PC-9 (cell line): ENCODE results near the gene ZNF385B. TPM values are rescaled to one million over a fixed set of nuclear protein-coding genes. Genes with fewer than 3 reads are reported as not detected.
A peak's percentile ranks its signal among the peaks of the same experiment; 100 is the strongest.

Experiments
- BruUV-seq: library from RNA; stranded (reverse); fragments of 400-500 nt; replicated peaks from 2 replicates; lab custom pipeline; 2021; lab: Mats Ljungman, UMichigan
- CTCF ChIA-PET: fragments of 300-600 bp; sonication (Branson Sonifier 250); formaldehyde crosslinking; loops from one replicate; lab custom pipeline; 2022; ENCODE audit warnings: antibody characterized with exemption; lab: Charles Lee
- POLR2A ChIA-PET: fragments of 300-600 bp; sonication (Branson Sonifier 250); formaldehyde crosslinking; loops from one replicate; lab custom pipeline; 2022; ENCODE audit warnings: antibody characterized with exemption; ENCODE audit not compliant: unreplicated experiment; lab: Charles Lee
- DNase-seq, 2 experiments: peaks; one replicate each; pipeline versions ENCODE4 v3.0.0 to v3.0.0-alpha.2; 2015 to 2022; ENCODE audit warnings: mixed read lengths in 1 of 2
- H2AFZ ChIP-seq: fragments of 200-600 bp; sonication (generic); 2 replicates; pipeline ENCODE4 v1.8.1; 2017; ENCODE audit warnings: antibody characterized with exemption
- H3F3A ChIP-seq: fragments of 200-600 bp; sonication (generic); 2 replicates; pipeline ENCODE4 v1.8.1; 2017; ENCODE audit warnings: antibody characterized with exemption, mild to moderate bottlenecking, low read depth; ENCODE audit not compliant: insufficient read depth
- H3K27ac ChIP-seq: fragments of 200-600 bp; sonication (generic); 2 replicates; pipeline ENCODE4 v1.6.1; 2016; ENCODE audit warnings: mixed run types
- H3K27me3 ChIP-seq: fragments of 200-600 bp; sonication (generic); 2 replicates; pipeline ENCODE4 v1.6.1; 2016; ENCODE audit warnings: low read depth, mixed run types; ENCODE audit not compliant: insufficient read depth
- H3K36me3 ChIP-seq: fragments of 200-600 bp; sonication (generic); 2 replicates; pipeline ENCODE4 v1.6.1; 2016; ENCODE audit warnings: low read depth, mixed run types
- H3K4me1 ChIP-seq: fragments of 200-600 bp; sonication (generic); replicated peaks from 2 replicates; pipeline ENCODE4 v1.6.1; 2016; ENCODE audit warnings: mixed run types; ENCODE audit not compliant: insufficient read depth
- H3K4me2 ChIP-seq: fragments of 200-600 bp; sonication (generic); 2 replicates; pipeline ENCODE4 v1.6.1; 2017; ENCODE audit warnings: mixed run types
- H3K4me3 ChIP-seq: fragments of 200-600 bp; sonication (generic); 2 replicates; pipeline ENCODE4 v1.6.1; 2016; ENCODE audit warnings: mixed run types
- H3K79me2 ChIP-seq: fragments of 200-600 bp; sonication (generic); 2 replicates; pipeline ENCODE4 v1.6.1; 2017; ENCODE audit warnings: low read depth, mixed run types
- H3K9me2 ChIP-seq: fragments of 200-600 bp; sonication (generic); 2 replicates; pipeline ENCODE4 v1.8.1; 2017; ENCODE audit warnings: mild to moderate bottlenecking; ENCODE audit not compliant: insufficient read depth
- H3K9me3 ChIP-seq: fragments of 200-600 bp; sonication (generic); 2 replicates; pipeline ENCODE4 v1.8.1; 2016; ENCODE audit warnings: low read depth; ENCODE audit not compliant: insufficient read depth
- H4K20me1 ChIP-seq: fragments of 200-600 bp; sonication (generic); 2 replicates; pipeline ENCODE4 v1.8.1; 2017; ENCODE audit not compliant: insufficient read depth
- EZH2 ChIP-seq: fragments of 200-600 bp; sonication (generic); IDR thresholded peaks from 2 replicates; pipeline ENCODE4 v1.8.0; 2017; ENCODE audit warnings: antibody characterized with exemption, low read depth
- intact Hi-C: fragments of 100-400 bp; cut with micrococcal nuclease; formaldehyde crosslinking; loops from one replicate; pipeline ENCODE4 v1.10.0; 2022; ENCODE audit not compliant: unreplicated experiment
- total RNA-seq: library from RNA; stranded (reverse); gene quantifications from 2 replicates; pipeline ENCODE4 v1.2.3, GENCODE V29; 2021
- TF ChIP-seq, protein P1 (sequence below): fragments of 200-600 bp; sonication (generic); conservative IDR thresholded peaks from 2 replicates; pipeline ENCODE4 v1.6.1; 2017; ENCODE audit warnings: mixed run types, antibody characterized with exemption, mild to moderate bottlenecking, moderate library complexity

Gene ZNF385B
- total RNA-seq, 1 experiment from 2014 or later = 4.1 TPM

DNA sequence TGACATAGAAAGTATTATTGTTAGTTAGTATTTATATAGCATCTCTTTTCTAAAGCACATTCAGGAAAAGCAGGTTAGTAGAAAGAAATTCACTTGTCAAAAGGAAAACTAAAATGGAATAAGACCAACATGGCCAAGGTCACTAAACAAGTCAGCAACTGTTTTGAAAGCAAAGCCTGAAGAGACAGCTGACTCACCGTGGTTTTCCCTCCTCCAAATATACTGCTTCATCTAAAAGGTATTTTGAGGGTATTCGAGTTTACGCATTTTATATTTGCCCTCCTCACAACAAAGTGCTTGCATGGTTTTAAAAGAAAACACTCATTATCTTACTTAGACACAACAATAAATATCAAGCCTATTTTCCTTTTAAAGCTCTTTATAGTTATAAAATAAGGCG, 24.0 kb downstream of the ZNF385B start:
- Histone ChIP-seq H3K79me2 (no peaks in the 10 kb centered on the region), H3K9me3 (no peaks in the 10 kb centered on the region), H3K4me2 (no peak overlapping the region), H4K20me1 (no peaks in the 10 kb centered on the region), H3K27me3 (no peaks in the 10 kb centered on the region), H3K4me1 (no peaks in the 10 kb centered on the region; the same call in 1 of the 2 replicates), H3F3A (no peaks in the 10 kb centered on the region), H3K27ac (no peak overlapping the region), H3K36me3 (no peaks in the 10 kb centered on the region), H3K9me2 (no peaks in the 10 kb centered on the region), H3K4me3 (no peak overlapping the region), H2AFZ (0 out of 2 replicates have a peak overlapping the region, but pooled peaks have one; percentile 4)
- POLR2A ChIA-PET = interaction anchor here (0.6 to 0.7 kb wide), 2 partner anchors 681 to 1163 kb away, joined by 4 to 5 read pairs; no protein-coding TSS in a partner anchor
- no TSS peak for BruUV-seq
- peak in 1 of 2 experiments; percentile 13 for DNase-seq
- TF ChIP-seq, protein P1, sequence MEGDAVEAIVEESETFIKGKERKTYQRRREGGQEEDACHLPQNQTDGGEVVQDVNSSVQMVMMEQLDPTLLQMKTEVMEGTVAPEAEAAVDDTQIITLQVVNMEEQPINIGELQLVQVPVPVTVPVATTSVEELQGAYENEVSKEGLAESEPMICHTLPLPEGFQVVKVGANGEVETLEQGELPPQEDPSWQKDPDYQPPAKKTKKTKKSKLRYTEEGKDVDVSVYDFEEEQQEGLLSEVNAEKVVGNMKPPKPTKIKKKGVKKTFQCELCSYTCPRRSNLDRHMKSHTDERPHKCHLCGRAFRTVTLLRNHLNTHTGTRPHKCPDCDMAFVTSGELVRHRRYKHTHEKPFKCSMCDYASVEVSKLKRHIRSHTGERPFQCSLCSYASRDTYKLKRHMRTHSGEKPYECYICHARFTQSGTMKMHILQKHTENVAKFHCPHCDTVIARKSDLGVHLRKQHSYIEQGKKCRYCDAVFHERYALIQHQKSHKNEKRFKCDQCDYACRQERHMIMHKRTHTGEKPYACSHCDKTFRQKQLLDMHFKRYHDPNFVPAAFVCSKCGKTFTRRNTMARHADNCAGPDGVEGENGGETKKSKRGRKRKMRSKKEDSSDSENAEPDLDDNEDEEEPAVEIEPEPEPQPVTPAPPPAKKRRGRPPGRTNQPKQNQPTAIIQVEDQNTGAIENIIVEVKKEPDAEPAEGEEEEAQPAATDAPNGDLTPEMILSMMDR = no peak
- no peak for TF ChIP-seq EZH2
- intact Hi-C loops = no loop called here
- CTCF ChIA-PET = interaction anchor here (1.0 kb wide), 1 partner anchor 13 kb away, joined by 3 read pairs; no protein-coding TSS in a partner anchor

DNA sequence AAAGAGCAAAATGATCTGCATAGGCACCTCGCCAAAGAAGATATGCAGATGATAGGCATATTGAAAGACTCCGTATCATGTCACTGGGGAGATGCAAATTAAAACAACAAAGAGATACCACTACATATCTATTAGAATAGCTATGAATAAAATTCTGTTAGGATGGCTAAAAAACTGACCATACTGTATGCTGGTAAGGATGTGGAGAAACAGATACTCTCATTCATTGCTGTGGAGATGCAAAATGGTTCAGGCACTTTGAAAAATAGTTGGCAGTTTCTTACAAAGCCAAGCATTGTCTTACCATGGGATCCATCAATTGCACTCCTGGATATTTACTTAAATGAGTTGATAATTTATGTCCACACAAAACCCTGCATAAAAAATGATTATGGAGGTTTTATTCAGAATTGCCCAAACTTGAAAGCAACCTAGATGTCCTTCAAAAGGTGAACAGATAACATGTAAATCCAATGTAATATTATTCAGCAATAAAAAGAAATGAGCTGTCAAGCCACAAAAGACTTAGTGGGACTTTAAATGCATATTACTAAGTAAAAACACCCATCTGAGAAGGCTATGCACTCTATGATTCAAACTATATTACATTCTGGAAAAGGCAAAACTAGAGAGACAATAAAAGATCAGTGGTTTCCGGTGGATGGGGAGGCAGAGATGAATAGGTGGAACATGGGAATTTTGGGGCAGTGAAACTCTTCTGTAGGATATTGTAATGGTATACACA, 31.2 kb downstream of the ZNF385B start:
- Histone ChIP-seq H3K4me1 (no peaks in the 10 kb centered on the region), H3K9me3 (no peaks in the 10 kb centered on the region), H3K9me2 (peaks cover 3% of the 10 kb centered on the region; the same call in 1 of the 2 replicates), H3K36me3 (no peaks in the 10 kb centered on the region), H2AFZ (no peak overlapping the region), H3K27me3 (no peaks in the 10 kb centered on the region), H3K4me2 (no peak overlapping the region), H3K4me3 (no peak overlapping the region), H4K20me1 (no peaks in the 10 kb centered on the region), H3F3A (no peaks in the 10 kb centered on the region), H3K79me2 (no peaks in the 10 kb centered on the region), H3K27ac (no peak overlapping the region)
- no peak for TF ChIP-seq EZH2
- TF ChIP-seq, protein P1 = no peak
- CTCF ChIA-PET = no interaction called here
- POLR2A ChIA-PET = no interaction called here
- intact Hi-C loops = no loop called here
- BruUV-seq = no TSS peak
- no peak for DNase-seq

DNA sequence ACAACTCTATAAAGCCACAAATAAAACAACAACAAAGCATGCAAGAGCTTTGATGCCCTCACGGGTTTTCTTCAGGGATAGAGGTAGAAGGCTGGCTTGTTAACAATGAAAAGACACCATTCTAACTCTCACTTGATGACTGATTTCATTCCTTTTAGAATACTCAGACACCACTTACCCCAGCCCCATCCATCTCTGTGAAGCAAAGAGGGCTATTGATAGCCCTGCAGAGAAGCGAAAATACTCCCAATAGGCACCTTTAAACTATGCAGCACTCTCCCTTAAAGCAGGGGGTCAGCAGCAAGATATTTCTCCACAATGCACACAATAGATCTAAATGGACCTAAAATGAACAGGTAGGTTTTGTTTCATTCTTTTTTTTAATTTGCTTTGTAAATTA, 35.1 kb downstream of the ZNF385B start:
- no peaks in the 10 kb centered on the region for H3K36me3 ChIP-seq
- TF ChIP-seq, protein P1 = no peak
- peaks cover 3% of the 10 kb centered on the region; the same call in 1 of the 2 replicates for H3K9me2 ChIP-seq
- no peaks in the 10 kb centered on the region for H3K9me3 ChIP-seq
- no peak overlapping the region for H3K4me2 ChIP-seq
- 0 out of 2 replicates have a peak overlapping the region, but pooled peaks have one; percentile 45 for H2AFZ ChIP-seq
- no peaks in the 10 kb centered on the region for H4K20me1 ChIP-seq
- ChIA-PET CTCF (no interaction called here), POLR2A (no interaction called here)
- H3F3A ChIP-seq = no peaks in the 10 kb centered on the region
- no peak for DNase-seq
- no peaks in the 10 kb centered on the region for H3K79me2 ChIP-seq
- no peaks in the 10 kb centered on the region for H3K27me3 ChIP-seq
- H3K27ac ChIP-seq = no peak overlapping the region
- no peak overlapping the region for H3K4me3 ChIP-seq
- intact Hi-C loops = no loop called here
- BruUV-seq = no TSS peak
- no peaks in the 10 kb centered on the region for H3K4me1 ChIP-seq
